ENCODE data around the gene RAD51C. TPM values are rescaled to one million over a fixed set of nuclear protein-coding genes. Genes with fewer than 3 reads are reported as not detected.

RAD51C gene
- polyA plus RNA-seq, 1 donor (not counting 4 experiments of a cell fraction or from before 2014, with no cell fraction given) = 41.8 TPM

- Histone ChIP-seq H3K36me3 (ENCODE audit: control insufficient read depth in 2 of 2, extremely low read depth in 1 of 2, insufficient read depth in 2 of 2, low read length in 2 of 2) (no peaks in the 10 kb centered on the region), H3K9me1 (ENCODE audit: control insufficient read depth, extremely low read depth, insufficient read depth, low read length) (no peaks in the 10 kb centered on the region), H3K4me2 (ENCODE audit: control insufficient read depth, extremely low read depth, insufficient read depth, low read depth, low read length) (no peak overlapping the region), H4K20me1 (ENCODE audit: control insufficient read depth, extremely low read depth, insufficient read depth, low read length) (no peaks in the 10 kb centered on the region), H3K9ac (ENCODE audit: control insufficient read depth, extremely low read depth, insufficient read depth, low read length) (no peak overlapping the region), H3K27ac (ENCODE audit: control insufficient read depth, insufficient read depth, low read length) (no peak overlapping the region), H3K4me1 (ENCODE audit: control insufficient read depth, extremely low read depth, insufficient read depth, low read length) (no peaks in the 10 kb centered on the region), H3K79me2 (ENCODE audit: control insufficient read depth, insufficient read depth, low read length) (no peaks in the 10 kb centered on the region), H3K4me3 (ENCODE audit: control insufficient read depth in 2 of 3, extremely low read depth in 1 of 3, insufficient read depth in 2 of 3, low read depth in 1 of 3, low read length in 3 of 3) (no peak overlapping the region), H2AFZ (ENCODE audit: control insufficient read depth, low read length) (no peak overlapping the region), H3K9me3 (ENCODE audit: control insufficient read depth, low read depth, low read length) (no peaks in the 10 kb centered on the region), H3K27me3 (ENCODE audit: control insufficient read depth, extremely low read depth, insufficient read depth, low read length) (no peaks in the 10 kb centered on the region)
- DNase-seq (ENCODE audit: low read depth, low spot score) = no peak
- FAIRE-seq = no peak
- TF ChIP-seq EZH2 (IDR thresholded peaks at IDR 0.05; ENCODE audit: low read length) (no peak), CTCF (optimal IDR thresholded peaks at IDR 0.05 in 1 of 3, IDR thresholded peaks at IDR 0.05 in 1 of 3, conservative IDR thresholded peaks at IDR 0.05 in 1 of 3; ENCODE audit: extremely low read depth in 1 of 3, insufficient read depth in 2 of 3, low read length in 3 of 3) (no peak)
- dilution Hi-C loops (cut with MboI; ENCODE audit: extremely low pct_ligation_motif_present, low sequenced_read_pairs) = no loop called here
Observed at GRCh38 chr17:58734040-58734439, 41.6 kb downstream of the RAD51C start.

GRCh38 chr17:58734811-58735210 is 42.4 kb downstream of the RAD51C start:
- no peak overlapping the region for H3K4me2 ChIP-seq (ENCODE audit: control insufficient read depth, extremely low read depth, insufficient read depth, low read depth, low read length)
- H3K9me3 ChIP-seq (ENCODE audit: control insufficient read depth, low read depth, low read length) = no peaks in the 10 kb centered on the region
- no peaks in the 10 kb centered on the region for H3K79me2 ChIP-seq (ENCODE audit: control insufficient read depth, insufficient read depth, low read length)
- dilution Hi-C loops (cut with MboI; ENCODE audit: extremely low pct_ligation_motif_present, low sequenced_read_pairs) = no loop called here
- FAIRE-seq (no peak), DNase-seq (ENCODE audit: low read depth, low spot score) (no peak)
- H4K20me1 ChIP-seq (ENCODE audit: control insufficient read depth, extremely low read depth, insufficient read depth, low read length) = no peaks in the 10 kb centered on the region
- H3K4me3 ChIP-seq (ENCODE audit: control insufficient read depth in 2 of 3, extremely low read depth in 1 of 3, insufficient read depth in 2 of 3, low read depth in 1 of 3, low read length in 3 of 3) = no peak overlapping the region
- no peak for TF ChIP-seq CTCF (optimal IDR thresholded peaks at IDR 0.05 in 1 of 3, IDR thresholded peaks at IDR 0.05 in 1 of 3, conservative IDR thresholded peaks at IDR 0.05 in 1 of 3; ENCODE audit: extremely low read depth in 1 of 3, insufficient read depth in 2 of 3, low read length in 3 of 3)
- no peaks in the 10 kb centered on the region for H3K4me1 ChIP-seq (ENCODE audit: control insufficient read depth, extremely low read depth, insufficient read depth, low read length)
- H3K9ac ChIP-seq (ENCODE audit: control insufficient read depth, extremely low read depth, insufficient read depth, low read length) = no peak overlapping the region
- H3K27ac ChIP-seq (ENCODE audit: control insufficient read depth, insufficient read depth, low read length) = no peak overlapping the region
- no peak overlapping the region for H2AFZ ChIP-seq (ENCODE audit: control insufficient read depth, low read length)
- no peaks in the 10 kb centered on the region for H3K9me1 ChIP-seq (ENCODE audit: control insufficient read depth, extremely low read depth, insufficient read depth, low read length)
- H3K36me3 ChIP-seq (ENCODE audit: control insufficient read depth in 2 of 2, extremely low read depth in 1 of 2, insufficient read depth in 2 of 2, low read length in 2 of 2) = no peaks in the 10 kb centered on the region
- H3K27me3 ChIP-seq (ENCODE audit: control insufficient read depth, extremely low read depth, insufficient read depth, low read length) = no peaks in the 10 kb centered on the region
